GM10847 (cell line): ENCODE results near the gene TOR1A.

Source experiments
- POLR2A ChIP-seq: IDR thresholded peaks from 2 replicates; pipeline ENCODE4 v1.6.1; 2011; ENCODE audit not compliant: insufficient read length; ENCODE audit errors: extremely low read depth

Gene TOR1A, protein sequence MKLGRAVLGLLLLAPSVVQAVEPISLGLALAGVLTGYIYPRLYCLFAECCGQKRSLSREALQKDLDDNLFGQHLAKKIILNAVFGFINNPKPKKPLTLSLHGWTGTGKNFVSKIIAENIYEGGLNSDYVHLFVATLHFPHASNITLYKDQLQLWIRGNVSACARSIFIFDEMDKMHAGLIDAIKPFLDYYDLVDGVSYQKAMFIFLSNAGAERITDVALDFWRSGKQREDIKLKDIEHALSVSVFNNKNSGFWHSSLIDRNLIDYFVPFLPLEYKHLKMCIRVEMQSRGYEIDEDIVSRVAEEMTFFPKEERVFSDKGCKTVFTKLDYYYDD

DNA sequence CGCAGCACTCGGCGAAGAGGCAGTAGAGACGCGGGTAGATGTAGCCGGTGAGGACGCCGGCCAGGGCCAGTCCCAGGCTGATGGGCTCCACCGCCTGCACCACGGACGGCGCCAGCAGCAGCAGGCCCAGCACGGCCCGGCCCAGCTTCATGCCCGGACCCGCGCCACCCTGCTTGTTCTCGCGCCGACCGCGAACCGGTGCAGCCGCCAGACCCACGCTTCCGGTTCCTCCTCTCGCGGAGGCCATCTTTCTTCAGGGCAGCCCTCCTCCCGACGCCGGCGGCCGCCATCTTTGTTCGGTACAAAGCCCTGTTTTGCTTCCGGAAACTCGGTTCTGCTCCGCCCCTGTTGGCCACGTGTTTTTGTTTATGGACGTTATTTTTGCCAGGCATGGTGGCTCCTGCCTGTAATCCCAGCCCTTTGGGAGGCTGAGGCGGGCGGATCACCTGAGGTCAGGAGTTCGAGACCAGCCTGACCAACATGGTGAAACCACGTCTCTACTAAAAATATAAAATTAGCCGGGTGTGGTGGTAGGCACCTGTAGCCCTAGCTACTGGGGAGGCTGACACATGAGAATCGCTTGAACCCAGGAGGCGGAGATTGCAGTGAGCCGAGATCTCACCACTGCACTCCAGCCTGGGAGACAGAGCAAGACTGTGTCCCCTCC is at the start of gene TOR1A:
Gene TOR1A (minus strand): TSS at position 202 of the 667 bp plus-strand sequence. CDS start 51 bp downstream, at position 151.
- peak; percentile 88 for TF ChIP-seq POLR2A

DNA sequence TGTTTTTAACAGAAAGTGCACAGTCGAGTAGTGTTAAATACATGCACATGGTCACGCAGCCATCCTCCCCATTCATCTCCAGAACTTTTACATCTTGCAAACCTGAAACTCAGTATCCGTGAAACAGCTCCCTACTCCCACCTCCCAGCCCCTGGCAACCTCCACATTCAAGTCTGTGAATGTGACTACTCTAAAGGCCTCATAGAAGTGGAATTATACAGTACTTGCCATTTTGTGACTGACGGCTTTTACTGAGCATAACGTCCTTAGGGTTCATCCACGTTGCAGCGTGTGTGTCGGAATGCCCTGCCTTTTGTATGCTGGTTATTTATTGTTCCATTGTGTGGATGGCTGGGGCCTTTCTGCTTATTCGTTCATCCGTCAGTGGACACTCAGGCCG is 47.1 kb upstream of the TOR1A start:
- TF ChIP-seq POLR2A = no peak

DNA sequence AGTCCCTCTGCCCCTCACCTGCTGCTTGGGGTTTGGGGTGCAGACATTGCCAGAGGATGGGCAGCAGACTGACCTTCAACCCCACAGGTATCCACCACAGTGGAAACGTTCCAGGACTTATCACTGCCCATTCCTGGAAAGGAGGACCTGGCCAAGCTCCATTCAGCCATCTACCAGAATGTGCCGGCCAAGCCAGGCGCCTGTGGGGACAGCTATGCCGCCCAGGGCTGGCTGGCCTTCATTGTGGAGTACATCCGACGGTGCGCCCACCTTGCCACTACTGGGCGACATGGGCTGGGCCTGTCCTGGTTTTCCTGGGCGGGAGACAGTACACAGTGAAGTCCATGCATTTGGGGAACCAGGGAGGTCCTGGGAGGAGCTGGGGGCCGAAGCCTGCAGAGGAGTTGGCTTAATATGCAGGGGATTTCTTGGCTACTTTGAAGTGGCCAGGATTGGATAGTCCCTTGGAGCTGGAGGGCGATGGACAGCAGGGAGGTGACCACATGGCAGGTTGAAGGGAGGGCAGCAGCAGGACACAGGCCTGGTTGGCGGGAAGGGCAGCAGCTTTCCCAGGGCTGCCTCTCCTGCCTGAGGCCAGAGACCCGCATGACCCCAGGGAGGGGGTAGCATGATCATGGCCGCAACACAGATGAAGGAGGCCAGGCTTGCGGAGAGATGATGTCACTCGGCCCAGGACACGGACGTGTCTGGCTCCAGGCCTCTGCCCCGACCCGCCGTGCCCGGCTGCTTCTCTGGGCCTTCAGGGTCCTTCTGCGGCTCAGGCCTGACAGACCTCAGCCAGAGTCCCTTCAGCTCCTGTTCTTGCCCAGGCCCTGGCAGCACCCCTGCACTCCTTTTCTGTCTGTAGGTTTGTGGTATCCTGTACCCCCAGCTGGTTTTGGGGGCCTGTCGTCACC is 45.9 kb upstream of the TOR1A start:
- no peak for TF ChIP-seq POLR2A

DNA sequence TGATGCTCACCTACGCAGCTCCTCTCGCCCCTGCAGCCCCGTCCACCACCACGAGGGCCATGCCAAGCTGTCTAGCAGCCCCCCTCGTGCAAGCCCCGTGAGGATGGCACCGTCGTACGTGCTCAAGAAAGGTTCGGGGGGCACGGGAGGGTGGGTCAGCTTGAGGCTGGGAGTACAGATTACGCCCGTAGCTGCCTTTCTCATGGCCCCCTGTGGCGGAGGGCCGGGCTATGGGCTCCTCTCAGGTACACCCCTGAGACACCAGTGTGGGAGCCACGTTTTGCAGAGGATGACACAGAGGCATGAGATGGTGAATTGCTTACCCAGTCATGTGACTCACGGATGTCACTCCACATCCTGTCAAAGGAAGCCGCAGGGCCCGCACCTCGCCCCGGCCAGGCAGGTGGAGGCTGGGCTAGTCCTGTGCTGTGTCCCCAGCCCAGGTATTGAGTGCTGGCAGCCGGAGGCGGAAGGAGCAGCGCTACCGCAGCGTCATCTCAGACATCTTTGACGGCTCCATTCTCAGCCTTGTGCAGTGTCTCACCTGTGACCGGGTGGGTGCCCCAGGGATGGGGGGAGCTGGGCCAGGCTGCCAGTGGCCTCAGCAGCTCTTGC is 45.0 kb upstream of the TOR1A start:
- no peak for TF ChIP-seq POLR2A

DNA sequence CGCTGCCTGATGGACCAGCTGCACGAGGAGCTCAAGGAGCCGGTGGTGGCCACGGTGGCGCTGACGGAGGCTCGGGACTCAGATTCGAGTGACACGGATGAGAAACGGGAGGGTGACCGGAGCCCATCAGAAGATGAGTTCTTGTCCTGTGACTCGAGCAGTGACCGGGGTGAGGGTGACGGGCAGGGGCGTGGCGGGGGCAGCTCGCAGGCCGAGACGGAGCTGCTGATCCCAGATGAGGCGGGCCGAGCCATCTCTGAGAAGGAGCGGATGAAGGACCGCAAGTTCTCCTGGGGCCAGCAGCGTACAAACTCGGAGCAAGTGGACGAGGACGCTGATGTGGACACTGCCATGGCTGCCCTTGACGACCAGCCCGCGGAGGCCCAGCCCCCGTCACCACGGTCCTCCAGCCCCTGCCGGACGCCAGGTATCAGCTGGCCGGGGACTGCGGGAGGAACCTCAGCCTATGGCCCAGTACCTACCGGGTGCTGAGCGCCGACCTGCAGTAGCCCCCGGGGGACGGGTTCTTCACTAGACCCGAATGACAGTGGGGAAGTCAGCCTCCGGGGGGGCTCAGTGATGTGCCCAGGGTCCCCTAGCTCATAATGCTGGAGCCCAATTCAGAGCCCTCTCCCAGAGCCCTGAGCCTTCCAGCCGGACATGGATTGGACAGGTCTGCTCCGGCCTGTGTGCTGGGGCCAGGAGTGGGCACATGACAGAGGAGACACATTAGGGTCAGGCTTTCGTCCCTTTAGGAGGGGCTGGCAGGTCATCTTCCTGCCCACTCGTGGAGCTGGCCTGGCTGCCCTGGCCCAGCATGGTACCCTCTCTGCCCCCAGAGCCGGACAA is 44.3 kb upstream of the TOR1A start:
- no peak for TF ChIP-seq POLR2A

DNA sequence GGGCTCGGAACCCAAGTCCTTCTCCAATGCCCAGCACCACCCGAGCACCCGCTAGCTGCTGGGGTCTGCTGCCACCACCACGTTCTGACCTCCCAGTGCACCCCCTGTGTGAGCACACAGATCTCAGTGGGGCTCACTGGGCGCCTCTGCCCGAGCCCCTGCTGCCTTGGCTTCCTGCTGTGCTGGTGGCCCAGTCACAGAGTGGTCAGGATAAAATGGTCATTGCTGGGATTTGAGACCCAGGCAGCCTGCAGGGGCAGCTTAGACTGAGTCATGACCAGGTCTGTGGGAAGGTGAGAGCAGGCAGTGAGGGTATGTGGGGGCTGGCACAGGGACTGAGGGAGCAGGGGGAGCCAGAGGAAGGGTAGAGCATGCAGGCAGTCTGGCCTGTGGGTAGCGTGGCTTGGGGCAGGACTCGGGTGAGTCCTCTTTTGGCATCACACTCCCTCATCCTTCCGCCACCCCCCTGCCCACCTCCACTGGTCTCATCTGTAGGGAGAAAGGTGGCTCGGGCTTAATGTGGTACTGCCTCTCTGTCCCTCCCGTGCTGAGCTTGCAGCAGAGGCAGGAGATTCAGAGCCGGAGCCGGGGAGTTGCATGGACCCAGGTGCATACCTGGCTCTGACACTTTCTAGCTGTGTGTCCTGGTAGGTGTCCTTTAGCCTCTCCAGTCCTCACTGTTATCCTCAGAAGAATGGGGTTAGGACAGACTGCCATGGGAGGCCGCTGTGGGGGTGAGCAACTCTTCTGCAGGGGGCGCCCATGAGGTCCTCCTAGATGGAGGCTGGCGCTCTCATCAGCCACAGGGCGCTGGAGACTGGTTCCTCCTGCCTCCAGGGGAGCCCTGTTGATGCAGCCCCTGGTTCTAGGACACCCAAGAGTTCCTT is 43.4 kb upstream of the TOR1A start:
- no peak for TF ChIP-seq POLR2A

DNA sequence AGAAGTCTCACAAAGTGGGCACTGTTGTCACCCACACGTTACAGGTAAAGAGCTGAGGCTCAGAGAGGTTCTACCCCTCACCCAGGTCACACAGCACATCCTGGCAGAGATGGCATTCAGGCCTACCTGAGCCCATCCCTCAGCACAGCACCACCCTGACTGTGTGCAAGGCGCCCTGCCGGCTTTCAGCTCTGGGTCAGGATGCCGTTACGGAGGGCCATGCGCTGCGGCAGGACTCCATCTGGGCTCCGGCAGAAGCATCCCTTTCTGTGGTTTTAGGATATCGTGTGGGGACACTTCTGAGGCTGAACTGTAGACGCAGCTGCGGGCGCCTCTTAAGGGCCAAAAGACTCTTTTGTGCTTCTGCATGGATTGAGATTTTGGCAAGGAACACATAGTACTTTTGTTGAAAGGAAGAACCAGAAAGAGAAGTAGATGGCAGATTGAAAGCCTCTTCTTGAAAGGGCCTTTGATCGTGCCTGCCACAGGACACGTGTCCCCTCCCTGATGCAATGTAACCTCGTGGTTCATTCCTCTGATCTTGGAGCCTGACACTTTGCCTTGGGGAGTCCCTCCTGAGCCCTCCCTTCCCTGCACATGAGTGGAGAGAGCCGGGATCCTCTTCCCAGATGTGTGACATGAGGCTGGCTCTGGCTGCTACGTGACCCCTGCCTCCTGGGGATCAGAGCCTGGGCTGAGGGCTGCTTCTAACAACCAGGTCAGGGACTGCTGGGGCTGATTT is 42.6 kb upstream of the TOR1A start:
- TF ChIP-seq POLR2A = no peak

DNA sequence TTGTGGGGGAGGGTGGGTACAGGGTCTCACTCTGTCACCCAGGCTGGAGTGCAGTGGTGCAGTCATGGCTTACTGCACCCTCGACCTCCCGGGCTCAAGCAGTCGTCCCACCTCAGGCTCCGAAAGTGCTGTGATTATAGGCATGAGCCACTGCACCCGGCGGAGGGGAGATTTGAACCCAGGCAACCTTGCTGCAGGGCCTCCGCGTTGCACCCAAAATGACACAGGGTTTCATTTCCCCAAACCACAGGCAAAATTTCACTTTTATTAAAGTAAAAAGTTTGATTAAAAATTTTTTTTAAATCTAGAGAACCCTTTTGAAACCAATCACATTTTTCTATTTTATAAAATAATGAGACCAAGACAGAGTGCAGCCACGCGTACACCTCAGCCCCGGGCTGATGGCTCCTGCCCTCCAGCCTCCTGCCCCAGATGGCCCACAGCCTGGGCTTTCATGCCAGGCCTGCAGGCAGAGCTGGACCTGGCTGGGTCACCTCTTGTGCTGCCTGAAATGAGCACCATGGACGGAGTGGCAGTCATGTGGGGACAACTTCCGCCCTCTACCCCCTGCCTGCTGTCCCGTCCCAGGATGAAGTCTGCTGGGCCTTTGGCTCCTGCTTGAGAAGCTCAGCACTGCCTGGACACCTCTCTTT is 41.9 kb upstream of the TOR1A start:
- TF ChIP-seq POLR2A = no peak

DNA sequence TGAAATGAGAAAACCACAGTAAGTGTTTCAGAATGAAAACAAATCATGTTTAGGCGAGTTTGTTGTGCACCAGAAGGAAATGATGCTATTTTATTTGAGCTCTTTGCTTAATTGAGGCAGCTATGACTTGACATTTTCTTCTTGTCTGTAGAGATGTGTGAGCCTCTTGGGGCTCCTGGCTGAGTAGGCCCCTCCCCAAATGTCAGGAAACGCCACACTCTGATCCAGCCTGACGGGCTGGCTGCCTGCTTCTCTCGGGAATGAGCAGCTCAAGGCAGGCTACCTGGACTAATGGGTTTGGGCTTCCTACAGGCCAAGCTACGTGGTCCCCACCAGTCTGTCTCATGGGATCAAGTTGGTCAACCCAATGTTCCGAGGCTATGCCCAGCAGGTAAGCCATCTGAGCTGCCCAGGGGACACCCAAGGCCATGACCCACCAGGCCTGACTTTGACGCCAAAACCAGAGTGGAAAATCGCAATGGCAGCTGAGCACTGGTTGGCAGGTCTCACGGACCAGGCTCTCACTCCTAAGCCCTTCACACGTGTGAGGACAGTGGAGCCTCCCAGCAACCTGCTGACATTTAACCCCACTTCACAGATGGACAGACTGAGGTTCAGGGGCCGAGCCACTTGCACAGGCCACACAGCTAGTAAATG is 41.2 kb upstream of the TOR1A start:
- no peak for TF ChIP-seq POLR2A

DNA sequence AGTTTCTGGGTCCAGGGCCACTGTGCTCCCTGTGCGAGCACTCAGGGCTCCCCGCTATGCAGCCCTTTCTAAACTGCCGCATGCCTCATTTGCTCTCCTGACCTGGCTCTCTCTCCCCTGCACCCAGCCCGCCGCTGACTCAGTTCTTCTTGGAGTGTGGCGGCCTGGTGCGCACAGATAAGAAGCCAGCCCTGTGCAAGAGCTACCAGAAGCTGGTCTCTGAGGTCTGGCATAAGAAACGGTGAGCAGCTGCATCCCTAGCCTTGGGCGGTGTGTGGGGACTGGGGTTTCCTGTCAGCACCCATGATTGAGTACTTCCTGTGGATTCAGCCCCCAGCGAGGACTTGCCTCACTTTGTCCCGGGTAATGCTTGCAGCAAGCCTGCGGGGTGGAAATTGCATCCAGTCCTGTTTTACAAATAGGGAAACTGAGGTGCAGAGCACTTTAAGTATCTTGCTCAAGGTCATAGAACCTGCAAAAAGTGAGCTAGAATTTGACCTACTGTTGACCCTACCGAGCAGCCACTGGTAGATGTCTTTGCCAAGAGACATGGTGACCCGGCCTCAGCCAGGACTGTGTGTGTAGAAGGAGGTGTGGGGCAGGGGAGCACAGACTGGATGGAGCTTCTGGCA is 39.2 kb upstream of the TOR1A start:
- TF ChIP-seq POLR2A = no peak

DNA sequence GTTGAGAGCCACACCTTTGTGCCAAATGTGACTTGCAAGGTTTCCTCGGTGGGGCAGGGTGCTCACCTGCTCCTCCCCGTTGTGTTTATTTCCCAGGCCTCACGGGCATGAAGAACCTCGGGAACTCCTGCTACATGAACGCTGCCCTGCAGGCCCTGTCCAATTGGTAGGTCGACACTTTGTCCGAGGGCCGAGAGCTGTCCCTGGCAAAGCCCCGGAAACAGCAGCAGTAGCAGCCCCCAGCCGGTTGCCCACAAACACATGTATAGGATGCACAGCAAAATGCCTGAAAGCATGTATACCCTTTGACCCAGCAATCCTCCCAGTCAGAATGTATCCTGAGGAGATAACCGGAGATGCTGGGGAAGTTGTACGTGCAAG is 37.5 kb upstream of the TOR1A start:
- no peak for TF ChIP-seq POLR2A

DNA sequence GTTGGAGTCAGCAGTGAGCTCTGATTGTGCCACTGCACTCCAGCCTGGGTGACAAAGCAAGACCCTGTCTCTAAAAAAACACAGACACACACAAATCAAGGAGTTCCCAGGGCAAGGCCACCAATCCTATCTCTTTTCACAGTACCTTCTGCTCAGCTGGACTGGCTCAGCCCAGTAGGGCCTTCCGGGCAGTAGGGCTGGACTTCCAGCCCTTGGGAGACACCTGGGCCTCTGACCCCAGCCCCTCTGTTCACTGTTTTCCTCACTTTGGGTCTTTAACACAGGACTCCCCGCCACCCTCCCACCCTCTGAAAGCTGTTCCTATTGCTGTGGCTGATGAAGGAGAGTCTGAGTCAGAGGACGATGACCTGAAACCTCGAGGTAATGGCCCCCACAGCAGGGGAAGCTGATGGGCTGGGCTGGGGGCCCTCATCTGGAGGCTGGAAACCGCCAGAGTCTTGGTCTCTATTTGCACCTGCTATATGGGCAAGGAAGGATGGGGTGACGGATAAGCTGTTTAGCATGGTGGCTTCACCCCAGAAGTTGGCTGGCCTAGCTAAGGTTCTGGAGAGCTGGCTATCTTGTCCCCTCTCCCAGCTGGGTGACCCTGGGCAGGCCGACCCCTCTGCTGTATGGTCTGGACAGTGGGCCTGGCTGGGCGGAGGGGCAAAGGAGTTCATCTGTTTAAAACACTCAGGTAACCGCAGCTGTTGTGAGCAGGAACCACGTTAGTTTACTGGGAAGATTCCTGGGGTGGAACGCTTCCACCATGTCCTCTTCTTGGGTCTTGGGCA is 36.9 kb upstream of the TOR1A start:
- TF ChIP-seq POLR2A = no peak
